HT-29 (cell line): ENCODE results near the gene IFNA10. TPM values are rescaled to one million over a fixed set of nuclear protein-coding genes. Genes with fewer than 3 reads are reported as not detected.
A peak's percentile ranks its signal among the peaks of the same experiment; 100 is the strongest.
"Not testable (repeated sequence)": the region's sequence is repeated elsewhere in the genome, so short reads cannot be mapped to it uniquely, and the experiment has no call there.

Experiments
- DNase-seq: peaks from one replicate; pipeline ENCODE4 v3.0.0-alpha.2; 2015; ENCODE audit warnings: low spot score
- small RNA-seq: library from RNA; depleted of rRNA; stranded (forward); fragments of <200 nt; gene quantifications from one replicate; pipeline ENCODE3, GENCODE V24; 2014
- total RNA-seq: library from RNA; depleted of rRNA; stranded (reverse); fragments of >200 nt; shearing (Covaris generic); gene quantifications from 2 replicates; pipeline ENCODE4 v1.2.3, GENCODE V29; 2014; rRNA removed

IFNA10 gene
- total RNA-seq, 1 experiment from 2014 or later, result not detected

DNA sequence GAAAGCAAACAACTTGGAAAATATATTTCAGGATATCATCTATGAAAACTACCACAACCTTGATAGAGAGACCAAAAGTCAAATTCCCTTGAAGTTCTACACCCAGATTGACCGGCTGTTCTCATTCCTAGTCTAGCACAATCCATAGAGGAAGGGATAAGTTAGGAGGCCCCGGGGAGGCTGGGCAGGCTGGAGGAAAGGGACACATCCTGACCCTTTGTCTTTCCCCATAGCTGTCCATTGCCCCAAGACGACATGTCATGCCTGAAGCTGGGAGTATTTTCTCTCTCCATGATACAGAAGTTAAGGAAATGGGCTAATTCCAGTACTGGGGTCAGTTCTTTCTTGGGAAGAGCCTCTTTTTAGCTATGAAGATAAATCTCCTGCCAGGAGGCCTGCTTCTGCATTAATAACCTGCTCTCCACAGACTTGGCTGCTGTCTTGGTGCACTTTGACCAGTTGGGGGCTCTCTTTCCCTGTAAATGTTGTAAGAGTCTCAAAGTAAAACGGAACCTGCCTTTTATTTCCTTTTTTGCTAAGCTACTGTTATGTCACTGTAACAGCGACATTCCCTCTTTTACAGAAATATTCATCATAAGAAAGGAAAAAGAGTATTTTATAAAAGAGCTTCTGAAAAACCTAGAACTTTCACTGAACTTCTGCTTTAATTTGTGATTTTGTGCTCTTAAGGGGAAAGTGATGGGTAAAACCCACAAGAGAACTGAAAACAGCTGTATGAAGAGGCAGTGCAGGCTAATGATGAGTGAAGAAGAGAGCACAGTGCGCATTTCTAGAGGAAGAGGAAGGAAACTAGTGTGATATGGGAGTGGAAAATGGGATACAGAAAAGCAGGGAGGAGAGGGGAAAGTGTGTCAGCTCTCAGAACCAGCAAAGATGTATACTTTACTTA, 11.8 kb downstream of the IFNA10 start:
- DNase-seq, result peak; percentile 45

DNA sequence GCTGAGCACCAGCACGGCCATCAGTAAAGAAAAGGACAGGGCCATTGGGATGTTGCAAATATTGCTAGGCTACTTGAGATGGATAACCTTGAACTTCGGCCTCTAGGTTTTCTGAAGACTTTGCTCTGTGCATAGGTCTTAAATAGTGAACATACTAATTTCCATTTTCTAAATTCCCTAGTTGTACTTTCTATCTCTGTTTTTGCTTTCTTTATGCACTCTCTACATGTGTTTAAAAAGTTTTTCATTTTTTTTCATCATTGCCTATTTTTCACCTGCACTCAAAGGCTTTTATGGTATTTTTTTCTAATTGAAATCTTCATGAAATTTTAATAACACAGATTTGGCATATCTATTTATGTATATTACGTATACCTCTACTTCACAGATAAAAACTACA, 19.5 kb downstream of the IFNA10 start, which contains the start of gene IFNA4:
Gene IFNA4, minus strand, starts transcription at position 101 of the 400 bp plus-strand sequence. Its CDS starts 56 bp downstream, at position 45.
- not testable (repeated sequence) for DNase-seq

- peak; percentile 34 for DNase-seq
Observed at GRCh38 chr9:21182810-21183736, 23.9 kb downstream of the IFNA10 start.

DNA sequence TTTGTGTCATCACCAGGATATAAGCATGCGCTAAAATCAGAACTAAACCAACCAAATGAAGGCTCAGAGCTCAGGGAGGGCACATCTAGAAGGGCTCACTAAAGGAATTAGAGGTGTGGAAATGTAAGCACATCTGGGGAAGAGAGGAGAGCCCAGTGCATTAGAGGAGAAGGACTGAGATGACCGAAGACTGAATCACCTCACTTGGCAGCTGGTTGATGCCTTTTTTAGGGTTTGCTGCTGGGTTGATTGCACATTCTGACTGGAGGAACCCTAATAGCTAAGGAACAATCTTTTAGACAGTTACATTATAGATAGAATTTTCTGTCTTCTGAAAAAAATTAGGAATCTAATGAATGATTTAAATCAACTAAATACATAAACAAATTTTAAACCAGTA, 32.3 kb downstream of the IFNA10 start:
- DNase-seq, result no peak

GRCh38 chr9:21172156-21172555, 34.8 kb downstream of the IFNA10 start:
- no peak for DNase-seq

DNA sequence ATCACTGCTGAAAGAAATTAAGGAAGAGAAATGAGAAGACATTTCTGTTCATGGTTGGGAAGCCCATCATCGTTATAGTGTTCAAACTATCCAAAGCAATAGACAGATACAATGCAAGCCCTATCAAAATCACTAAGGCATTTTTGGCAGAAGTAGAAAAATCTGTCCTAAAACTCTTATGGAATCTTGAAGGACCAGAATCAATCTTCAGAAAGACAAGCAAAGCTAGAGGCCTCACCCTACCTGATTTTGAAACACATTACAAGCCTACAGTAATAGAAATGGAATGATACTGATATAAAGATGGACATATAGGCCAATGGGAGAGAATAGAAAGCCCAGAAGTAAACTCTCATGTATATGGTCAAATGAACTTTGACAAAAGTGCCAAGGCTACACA, 35.6 kb downstream of the IFNA10 start:
- no peak for DNase-seq

DNA sequence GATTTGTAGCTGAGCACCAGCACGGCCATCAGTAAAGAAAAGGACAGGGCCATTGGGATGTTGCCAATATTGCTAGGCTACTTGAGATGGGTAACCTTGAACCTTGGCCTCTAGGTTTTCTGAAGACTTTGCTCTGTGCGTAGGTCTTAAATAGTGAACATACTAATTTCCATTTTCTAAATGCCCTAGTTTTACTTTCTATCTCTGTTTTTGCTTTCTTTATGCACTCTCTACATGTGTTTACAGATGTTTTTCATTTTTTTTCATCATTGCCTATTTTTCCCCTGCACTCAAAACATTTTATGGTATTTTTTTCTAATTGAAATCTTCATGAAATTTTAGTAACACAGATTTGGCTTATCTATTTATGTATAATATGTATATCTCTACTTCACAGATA, 40.4 kb downstream of the IFNA10 start, which contains the start of gene IFNA21:
Gene IFNA21, minus strand, starts transcription at position 101 of the 400 bp plus-strand sequence. Its CDS starts 48 bp downstream, at position 53.
- not testable (repeated sequence) for DNase-seq

GRCh38 chr9:21165516-21165915, 41.4 kb downstream of the IFNA10 start:
- no peak for DNase-seq

DNA sequence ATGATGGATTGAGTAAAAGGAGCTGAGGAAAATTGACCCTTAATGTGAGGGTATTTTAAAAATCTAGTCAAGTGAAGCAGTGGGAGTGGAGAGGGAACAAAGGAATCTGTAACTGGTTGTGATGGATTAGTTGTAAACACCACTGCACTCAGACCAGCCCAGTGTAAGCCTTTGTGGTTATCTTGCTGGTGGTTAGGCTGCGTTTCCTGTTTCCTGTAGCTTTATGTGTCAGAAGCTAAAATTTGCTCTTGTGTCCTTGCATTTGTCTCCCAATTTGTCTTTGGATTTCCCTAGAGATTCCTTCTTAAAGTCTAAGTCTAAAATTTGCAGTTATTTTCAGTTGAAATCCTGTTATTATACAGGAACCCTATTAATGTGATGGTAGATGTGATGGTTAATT, 46.8 kb downstream of the IFNA10 start:
- no peak for DNase-seq

Small RNA genes lying within 50 kb of the gene (small RNA-seq; reads per million reads assigned to genes)
- gene RF00019, result not detected

Other genes starting within 250 kb of the IFNA10 start
- gene HACD4, start 175.5 kb downstream of the IFNA10 start, total RNA-seq, result not detected in 2 replicates
- gene IFNB1, start 129.2 kb downstream of the IFNA10 start, total RNA-seq, result not detected in 2 replicates
- gene IFNW1, start 65.3 kb downstream of the IFNA10 start, total RNA-seq, result not detected in 2 replicates
- gene IFNA21, start 40.5 kb downstream of the IFNA10 start, total RNA-seq, result not detected in 2 replicates
- not detected in 2 replicates for gene IFNA4, start 19.6 kb downstream of the IFNA10 start, total RNA-seq
- gene IFNA7, start 4.9 kb downstream of the IFNA10 start, total RNA-seq, result not detected in 2 replicates
- gene IFNA16, start 10.2 kb upstream of the IFNA10 start, total RNA-seq, result not detected in 2 replicates
- not detected in 2 replicates for gene IFNA17, start 21.1 kb upstream of the IFNA10 start, total RNA-seq
- gene IFNA14, start 32.9 kb upstream of the IFNA10 start, total RNA-seq, result not detected in 2 replicates
- not detected in 2 replicates for gene IFNA5, start 98.2 kb upstream of the IFNA10 start, total RNA-seq
- gene KLHL9, start 128.3 kb upstream of the IFNA10 start, total RNA-seq, result 8.8 and 10.0 TPM in 2 replicates
- not detected in 2 replicates for gene IFNA6, start 143.7 kb upstream of the IFNA10 start, total RNA-seq
- gene IFNA13, start 160.9 kb upstream of the IFNA10 start, total RNA-seq, result not detected in 2 replicates
- not detected in 2 replicates for gene IFNA2, start 178.3 kb upstream of the IFNA10 start, total RNA-seq
- not detected in 2 replicates for gene IFNA8, start 202.0 kb upstream of the IFNA10 start, total RNA-seq
- gene IFNA1, start 233.3 kb upstream of the IFNA10 start, total RNA-seq, result not detected in 2 replicates